Ramos (cell line): Measurements from ENCODE around the gene SPATA25.
"Not testable (repeated sequence)": the region's sequence is repeated elsewhere in the genome, so short reads cannot be mapped to it uniquely, and the experiment has no call there.

Experiments
- in situ Hi-C: fragments of 300-500 bp; cut with MboI; formaldehyde crosslinking; loops from one replicate; pipeline ENCODE4 v1.14.3; 2022; ENCODE audit warnings: low sequenced_read_pairs; ENCODE audit not compliant: unreplicated experiment

SPATA25 gene

GRCh38 chr20:45918182-45918737 lies 30.8 kb upstream of the SPATA25 start:
- in situ Hi-C loops, result no loop called here

- in situ Hi-C loops, result no loop called here
Measured at GRCh38 chr20:45917790-45918141, 30.3 kb upstream of the SPATA25 start.

- in situ Hi-C loops, result no loop called here
Measured at GRCh38 chr20:45913116-45913515, 25.7 kb upstream of the SPATA25 start.

- in situ Hi-C loops, result no loop called here
Measured at GRCh38 chr20:45912344-45912682, 24.9 kb upstream of the SPATA25 start.

GRCh38 chr20:45911486-45912343 lies 24.3 kb upstream of the SPATA25 start, which contains the start of gene PLTP:
Gene PLTP, minus strand, starts transcription at chr20:45912155. Its CDS starts 703 bp downstream, at chr20:45911452.
- in situ Hi-C loops, result no loop called here

- in situ Hi-C loops, result no loop called here
Measured at GRCh38 chr20:45910670-45911485, 23.5 kb upstream of the SPATA25 start.

- in situ Hi-C loops, result no loop called here
Measured at GRCh38 chr20:45909817-45910669, 22.6 kb upstream of the SPATA25 start.

- in situ Hi-C loops, result no loop called here
Measured at GRCh38 chr20:45909336-45909808, 21.9 kb upstream of the SPATA25 start.

- in situ Hi-C loops, result no loop called here
Measured at GRCh38 chr20:45908084-45908483, 20.7 kb upstream of the SPATA25 start.

GRCh38 chr20:45907219-45907948 lies 20.0 kb upstream of the SPATA25 start:
- in situ Hi-C loops, result no loop called here

- in situ Hi-C loops, result no loop called here
Measured at GRCh38 chr20:45905505-45906079, 18.2 kb upstream of the SPATA25 start.

- in situ Hi-C loops, result no loop called here
Measured at GRCh38 chr20:45904583-45905504, 17.4 kb upstream of the SPATA25 start.

- in situ Hi-C loops, result no loop called here
Measured at GRCh38 chr20:45902199-45902701, 14.8 kb upstream of the SPATA25 start.

GRCh38 chr20:45901332-45901731 lies 13.9 kb upstream of the SPATA25 start:
- in situ Hi-C loops, result not testable (repeated sequence)

- in situ Hi-C loops, result no loop called here
Measured at GRCh38 chr20:45899046-45899835, 11.8 kb upstream of the SPATA25 start.

GRCh38 chr20:45898285-45898684 lies 10.9 kb upstream of the SPATA25 start:
- in situ Hi-C loops, result no loop called here

- in situ Hi-C loops, result no loop called here
Measured at GRCh38 chr20:45897692-45898091, 10.3 kb upstream of the SPATA25 start.
